G401.6 (cell line): ENCODE measurements around the gene SCNN1G.
"Not testable (repeated sequence)": the region's sequence is repeated elsewhere in the genome, so short reads cannot be mapped to it uniquely, and the experiment has no call there.

Source experiments
- FAIRE-seq: peaks from 2 replicates; lab custom pipeline; 2012; peaks lifted over from hg19 to GRCh38; lab: Jason Lieb, UNC

The SCNN1G gene, protein sequence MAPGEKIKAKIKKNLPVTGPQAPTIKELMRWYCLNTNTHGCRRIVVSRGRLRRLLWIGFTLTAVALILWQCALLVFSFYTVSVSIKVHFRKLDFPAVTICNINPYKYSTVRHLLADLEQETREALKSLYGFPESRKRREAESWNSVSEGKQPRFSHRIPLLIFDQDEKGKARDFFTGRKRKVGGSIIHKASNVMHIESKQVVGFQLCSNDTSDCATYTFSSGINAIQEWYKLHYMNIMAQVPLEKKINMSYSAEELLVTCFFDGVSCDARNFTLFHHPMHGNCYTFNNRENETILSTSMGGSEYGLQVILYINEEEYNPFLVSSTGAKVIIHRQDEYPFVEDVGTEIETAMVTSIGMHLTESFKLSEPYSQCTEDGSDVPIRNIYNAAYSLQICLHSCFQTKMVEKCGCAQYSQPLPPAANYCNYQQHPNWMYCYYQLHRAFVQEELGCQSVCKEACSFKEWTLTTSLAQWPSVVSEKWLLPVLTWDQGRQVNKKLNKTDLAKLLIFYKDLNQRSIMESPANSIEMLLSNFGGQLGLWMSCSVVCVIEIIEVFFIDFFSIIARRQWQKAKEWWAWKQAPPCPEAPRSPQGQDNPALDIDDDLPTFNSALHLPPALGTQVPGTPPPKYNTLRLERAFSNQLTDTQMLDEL

DNA sequence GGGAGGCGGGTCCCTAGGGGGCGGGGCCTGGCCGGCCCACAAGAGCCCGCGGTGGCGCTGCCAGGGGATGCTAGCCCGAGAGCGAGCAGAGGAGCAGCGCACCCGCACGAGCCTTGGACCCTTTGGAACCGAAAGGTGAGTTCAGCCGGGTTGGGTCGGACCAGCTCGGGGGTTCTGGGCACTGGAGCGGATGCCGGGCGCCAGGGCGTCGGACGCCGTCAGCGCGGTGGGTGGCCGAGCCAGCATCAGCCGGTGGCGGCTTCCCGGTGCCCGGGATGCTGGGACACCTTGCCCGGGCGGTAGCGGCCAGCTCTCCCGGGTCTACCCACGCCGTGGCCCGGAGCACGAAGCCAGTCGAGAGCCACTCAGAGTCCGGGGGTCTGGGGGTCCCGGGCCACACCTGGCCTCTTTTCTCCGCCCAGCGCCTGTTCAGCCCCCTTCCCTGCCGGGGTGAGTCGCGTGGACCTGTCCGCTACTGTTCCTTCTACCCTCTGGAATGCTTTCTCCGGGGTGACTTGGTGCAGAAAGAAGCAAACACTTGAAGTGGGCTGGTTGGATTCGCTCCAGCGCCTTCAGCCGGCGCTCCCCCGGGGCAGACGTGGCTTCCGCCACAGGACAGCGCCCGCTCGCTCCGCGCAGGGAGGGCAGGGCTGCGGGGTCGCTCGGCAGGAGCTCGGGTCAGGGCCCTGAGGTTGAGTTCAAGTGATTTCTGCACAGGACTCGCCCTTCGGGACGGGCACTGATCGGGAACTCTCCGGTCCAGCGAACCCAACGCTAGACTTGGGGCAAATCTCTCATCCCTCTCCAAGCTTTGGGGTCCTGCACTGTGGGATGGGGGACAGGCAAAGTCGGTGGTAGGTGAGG lies at the start of gene SCNN1G:
TSS of gene SCNN1G (plus strand) at position 67 of the 864 bp plus-strand sequence. CDS start 3,527 bp downstream, outside the sequence.
- no peak for FAIRE-seq

DNA sequence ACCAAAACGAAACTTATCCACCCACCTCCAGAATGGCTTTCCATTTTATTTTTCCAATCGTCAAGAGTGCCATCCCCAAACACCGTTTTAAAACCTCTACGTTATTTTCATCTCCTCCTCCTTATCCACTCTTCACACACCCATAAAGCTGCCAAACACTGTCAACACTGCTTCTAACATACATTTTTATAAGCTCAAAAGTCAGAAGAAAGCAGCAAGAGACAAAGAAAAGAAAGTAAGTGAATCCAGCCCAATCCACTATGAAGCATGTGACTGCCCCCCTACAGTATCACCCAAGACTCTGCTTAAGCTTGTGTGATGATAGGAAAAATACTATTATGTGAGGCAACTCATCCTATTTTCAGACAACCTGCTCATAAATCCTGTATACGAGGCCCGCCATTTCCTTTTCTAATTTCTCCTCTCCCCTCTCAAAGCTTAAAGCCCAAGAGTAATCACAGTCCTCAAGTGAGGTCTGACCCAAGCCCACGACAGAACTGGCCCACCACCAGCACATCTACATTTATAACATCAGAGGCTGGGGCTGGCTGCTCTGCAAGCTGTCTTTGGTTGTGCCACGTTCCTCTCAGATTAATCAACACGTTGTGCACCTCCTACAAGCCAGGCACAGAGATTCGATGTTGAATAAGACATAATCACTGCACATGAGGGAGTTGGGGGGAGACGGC lies 49.6 kb upstream of the SCNN1G start:
- no peak for FAIRE-seq

DNA sequence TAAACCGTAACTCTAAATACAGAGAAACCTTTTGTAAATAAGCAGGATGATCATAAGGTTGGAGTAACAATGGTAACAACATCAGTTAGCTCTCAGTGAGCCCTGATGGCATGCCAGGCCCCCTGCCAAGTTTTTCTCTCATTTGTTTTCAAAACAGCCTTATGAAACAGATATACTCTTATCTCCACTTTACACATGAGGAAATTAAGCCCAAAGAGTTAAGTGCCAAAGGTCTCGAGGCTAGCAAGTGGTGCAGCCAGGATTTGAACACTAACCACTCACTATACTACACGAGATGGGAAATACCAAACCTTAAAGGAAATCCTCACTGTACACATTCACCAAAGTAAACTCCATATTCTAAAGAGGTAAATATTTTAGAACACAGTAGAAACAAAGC lies 48.3 kb upstream of the SCNN1G start:
- no peak for FAIRE-seq

DNA sequence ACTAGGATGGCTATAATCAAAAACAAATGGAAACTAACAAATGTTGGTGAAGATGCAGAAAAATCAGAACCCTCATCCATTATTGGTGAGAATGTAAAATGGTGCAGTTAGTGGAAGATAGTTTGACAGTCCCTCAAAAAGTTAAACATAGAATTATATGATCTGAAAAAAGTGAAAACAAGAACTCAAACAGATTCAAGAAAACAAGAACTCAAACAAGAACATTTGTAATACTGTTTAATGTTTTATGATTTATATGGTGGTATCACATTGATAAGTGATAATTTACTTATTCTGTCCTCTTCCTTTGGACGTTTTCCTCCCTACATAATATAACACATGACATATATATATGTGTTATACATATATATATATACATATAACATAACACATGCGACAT lies 45.3 kb upstream of the SCNN1G start:
- no peak for FAIRE-seq

DNA sequence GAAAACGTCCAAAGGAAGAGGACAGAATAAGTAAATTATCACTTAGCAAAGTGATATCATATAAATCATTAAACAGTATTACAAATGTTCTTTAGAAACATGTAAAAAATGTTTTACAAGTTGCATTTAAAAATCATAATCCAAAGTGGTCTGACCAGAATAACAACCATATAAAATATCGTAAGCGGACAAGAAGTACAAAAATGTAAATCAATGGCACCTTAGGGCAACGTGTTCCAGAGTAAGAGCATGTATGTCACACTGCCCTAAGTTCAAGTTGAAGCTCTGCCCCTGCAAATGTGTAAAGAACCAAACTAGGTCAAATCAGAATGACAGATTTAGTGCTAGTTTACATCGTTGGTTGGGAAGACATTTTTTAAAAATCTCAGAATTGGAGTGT lies 44.7 kb upstream of the SCNN1G start:
- no peak for FAIRE-seq

DNA sequence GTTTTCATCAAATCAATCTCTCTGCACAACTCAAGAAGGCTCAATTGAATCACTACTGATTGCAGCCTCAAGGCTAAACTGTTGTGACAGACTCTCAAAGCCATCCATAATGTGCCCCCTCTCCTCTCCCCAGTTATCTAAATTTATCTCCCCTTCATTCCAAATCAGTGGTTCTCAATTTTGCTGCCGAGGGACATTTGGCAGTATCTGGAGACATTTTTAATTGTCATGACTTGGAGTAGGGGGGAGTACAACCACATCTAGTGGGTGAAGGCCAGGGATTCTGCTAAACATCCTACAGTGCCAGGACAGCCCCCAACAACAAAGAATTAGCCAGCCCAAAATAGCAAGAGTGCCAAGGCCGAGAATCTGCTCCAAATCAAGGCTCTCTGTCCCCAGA lies 42.4 kb upstream of the SCNN1G start:
- FAIRE-seq, result no peak

DNA sequence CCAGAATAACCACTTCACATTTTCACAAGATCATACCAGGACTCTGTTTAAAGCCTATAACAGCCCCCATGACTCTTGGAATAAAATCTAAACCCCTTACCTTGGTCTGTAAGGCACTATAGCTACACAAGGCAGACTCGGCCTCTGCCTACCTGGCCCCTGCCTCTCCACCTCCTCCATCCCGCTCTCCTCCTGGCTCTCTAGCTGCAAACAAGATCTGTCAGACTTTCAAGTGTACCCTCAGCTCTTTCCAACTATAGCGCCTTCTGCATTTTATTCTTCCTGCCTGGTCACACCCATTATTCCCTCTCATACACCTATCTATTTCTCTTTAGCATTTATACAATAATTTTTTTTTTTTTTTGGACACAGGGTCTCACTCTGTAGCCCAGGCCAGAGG lies 41.5 kb upstream of the SCNN1G start:
- FAIRE-seq, result no peak

DNA sequence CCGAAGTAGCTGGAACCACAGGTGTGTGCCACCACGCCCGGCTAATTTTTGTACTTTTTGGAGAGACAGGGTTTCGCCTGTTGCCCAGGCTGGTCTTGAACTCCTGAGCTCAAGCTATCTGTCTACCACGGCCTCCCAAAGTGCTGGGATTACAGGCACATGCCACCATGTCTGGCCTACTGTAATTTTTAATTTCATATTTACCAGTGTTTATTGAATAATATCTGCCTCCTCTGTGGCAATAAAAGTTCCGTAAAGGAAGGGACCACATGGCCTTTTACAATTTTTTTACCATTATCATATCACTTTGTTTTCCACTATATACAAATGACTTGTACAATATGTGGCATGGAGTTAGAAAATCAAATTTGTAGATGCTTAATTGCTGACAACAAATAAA lies 41.0 kb upstream of the SCNN1G start:
- FAIRE-seq, result no peak

DNA sequence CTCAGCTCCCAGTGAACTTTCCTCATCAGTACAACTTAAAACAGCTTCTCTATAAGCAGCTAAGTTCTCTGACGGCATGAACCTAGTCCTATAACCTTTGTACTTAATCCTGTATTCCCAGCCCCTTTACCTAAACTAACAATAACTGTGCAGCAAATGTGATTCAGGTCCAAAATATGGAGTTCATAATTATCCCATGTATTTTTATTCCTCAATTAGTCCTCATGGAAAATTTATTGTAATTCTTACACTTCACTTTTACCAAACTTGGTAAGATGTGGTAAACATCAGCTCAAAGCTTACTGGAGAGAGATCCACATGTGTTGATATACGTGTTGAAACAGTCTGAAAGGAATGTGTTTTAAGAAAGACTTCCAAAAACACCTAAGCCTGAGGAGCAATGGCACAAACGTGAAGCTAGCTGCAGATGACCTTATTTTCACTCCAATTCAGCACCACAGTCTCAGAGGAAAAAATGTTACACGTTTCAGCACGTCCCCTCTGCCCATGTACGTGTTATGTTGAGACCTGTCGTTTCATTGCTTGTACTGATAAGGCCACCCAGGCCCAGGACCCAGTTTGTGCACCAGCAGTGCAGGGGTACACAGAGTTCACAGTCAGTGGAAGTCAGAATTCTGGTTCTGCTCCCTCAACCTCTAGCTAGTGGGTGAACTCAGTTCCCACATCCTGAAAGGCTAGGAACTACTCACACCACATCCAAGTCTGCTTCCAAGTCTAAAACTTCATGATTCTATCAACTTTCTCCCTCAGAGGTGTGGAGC lies 40.4 kb upstream of the SCNN1G start:
- FAIRE-seq, result no peak

DNA sequence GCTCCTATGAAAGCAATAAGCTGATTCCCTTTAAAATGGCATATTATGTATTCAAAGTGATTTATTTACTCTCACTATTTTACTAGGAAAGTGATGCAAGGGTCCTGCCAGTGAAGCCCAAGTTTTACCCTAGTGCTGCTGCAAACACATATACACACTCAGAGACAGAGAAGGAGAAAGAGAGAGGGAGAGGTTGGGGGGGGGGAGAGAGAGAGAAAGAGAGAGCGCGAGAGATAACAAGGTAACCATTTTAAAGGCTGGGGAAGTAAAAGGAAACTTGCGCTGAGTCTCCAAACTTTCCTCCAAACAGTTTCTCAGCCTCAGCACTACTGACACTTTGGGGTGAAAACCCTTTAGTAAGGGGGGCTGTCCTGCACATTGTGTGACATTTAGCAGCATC lies 39.2 kb upstream of the SCNN1G start:
- no peak for FAIRE-seq

DNA sequence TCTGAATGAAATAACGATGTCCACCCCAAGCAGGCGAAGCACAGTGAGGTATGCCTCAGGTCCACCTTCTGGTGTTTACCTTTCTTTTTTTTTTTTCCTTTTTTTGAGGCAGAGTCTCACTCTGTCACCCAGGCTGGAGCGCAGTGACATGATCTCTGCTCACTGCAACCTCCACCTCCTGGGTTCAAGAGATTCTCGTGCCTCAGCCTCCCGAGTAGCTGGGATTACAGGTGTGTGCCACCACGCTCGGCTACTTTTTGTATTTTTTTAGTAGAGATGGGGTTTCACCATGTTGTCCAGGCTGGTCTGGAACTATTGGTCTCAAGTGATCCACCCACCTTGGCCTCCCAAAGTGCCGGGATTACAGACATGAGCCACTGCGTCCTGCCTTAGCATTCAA lies 38.2 kb upstream of the SCNN1G start:
- FAIRE-seq, result not testable (repeated sequence)

DNA sequence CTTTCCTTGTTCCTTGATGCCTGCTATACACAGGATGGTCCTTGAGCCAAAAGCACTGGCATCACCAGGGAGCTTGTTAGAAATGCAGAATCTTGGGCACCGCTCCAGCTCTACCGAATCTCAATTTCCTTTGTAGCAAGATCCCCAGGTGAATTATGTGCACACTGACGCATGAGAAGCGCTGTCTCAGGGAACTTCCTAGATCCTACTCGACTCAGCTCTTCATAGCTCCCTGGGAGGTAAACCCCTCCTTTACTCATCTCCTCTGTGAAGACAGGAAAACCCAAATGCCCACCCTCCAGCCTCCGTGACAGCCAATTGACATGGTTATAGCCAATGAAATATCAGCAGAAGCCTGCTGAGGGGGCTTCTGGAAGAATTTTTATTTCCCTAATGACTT lies 37.4 kb upstream of the SCNN1G start:
- FAIRE-seq, result no peak

DNA sequence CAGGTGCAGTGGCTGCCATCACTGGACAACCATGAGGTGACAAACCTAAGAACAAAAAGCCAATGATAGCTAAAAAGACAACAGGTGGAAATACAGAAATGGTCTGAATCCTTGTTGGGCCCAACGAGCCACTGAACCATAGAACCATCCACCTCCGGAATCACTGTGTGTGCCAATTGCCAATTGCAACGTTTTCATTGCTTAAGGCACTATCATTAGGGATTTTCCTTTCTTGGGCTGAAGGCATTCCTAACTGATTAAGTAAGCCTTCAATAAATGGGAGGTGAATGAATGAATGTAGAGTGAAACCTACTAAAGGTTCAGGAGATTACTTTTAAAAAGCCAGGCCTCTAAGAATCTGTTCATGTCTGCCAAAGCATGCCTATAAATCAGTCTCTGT lies 36.9 kb upstream of the SCNN1G start:
- no peak for FAIRE-seq

DNA sequence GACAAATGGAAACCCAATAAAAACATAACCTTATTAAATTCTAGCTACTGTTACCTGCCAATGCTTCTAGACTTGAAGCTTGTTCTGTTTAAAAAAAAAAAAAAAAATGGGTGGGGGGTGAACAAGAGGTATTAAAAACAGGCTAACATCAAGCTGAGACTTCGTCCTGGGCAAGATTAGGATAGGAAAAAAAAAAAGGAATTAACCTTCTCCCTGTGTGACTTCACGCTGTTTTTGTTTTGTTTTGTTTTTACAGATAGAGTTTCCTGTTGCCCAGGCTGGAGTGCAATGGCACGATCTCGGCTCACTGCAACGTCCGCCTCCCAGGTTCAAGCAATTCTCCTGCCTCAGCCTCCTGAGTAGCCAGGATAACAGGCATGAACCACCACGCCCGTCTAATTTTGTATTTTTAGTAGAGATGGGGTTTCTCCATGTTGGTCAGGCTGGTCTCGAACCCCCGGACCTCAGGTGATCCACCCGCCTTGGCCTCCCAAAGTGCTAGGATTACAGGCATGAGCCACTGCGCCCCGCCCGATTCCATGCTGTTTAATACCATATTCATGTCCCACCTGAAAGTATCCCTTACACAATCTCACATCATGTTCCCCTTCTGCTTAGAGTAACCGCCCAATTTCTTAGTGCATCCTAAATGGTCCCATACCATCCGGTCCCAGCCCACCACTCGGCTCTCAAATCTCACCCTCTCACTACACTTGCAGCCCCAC lies 35.5 kb upstream of the SCNN1G start:
- FAIRE-seq, result no peak

DNA sequence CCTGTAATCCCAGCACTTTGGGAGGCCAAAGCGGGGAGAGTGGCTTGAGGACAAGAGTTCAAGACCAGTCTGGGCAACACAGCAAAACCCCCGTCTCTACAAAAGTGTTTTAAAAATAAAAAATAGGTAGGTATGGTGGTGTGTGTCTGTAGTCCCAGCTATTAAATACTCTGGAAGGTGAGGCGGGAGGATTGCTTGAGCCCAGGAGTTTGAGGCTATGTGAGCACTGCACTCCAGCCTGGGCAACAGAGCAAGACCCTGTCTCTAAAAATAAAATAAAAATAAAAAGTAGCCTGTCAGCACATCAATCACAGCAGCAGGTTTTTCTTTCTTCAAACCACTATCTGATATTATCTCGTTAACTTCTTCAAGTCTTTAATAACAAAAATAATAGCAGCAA lies 34.9 kb upstream of the SCNN1G start:
- no peak for FAIRE-seq

DNA sequence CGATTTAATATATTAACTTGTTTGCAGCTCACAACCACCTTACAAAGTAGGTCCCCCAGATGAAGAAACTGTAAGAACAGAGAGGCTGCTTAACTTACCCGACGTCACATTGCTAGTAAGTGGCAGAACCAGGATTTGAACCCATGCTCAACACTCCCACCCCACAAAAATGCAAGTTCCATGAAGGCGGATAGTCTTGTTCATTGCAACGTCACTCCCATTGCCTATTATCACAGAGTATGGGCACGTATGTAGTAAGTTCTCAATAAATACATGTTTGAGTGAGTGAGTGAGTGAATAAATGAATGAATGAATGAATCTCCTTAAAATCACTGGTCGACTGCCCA lies 34.4 kb upstream of the SCNN1G start:
- FAIRE-seq, result no peak

DNA sequence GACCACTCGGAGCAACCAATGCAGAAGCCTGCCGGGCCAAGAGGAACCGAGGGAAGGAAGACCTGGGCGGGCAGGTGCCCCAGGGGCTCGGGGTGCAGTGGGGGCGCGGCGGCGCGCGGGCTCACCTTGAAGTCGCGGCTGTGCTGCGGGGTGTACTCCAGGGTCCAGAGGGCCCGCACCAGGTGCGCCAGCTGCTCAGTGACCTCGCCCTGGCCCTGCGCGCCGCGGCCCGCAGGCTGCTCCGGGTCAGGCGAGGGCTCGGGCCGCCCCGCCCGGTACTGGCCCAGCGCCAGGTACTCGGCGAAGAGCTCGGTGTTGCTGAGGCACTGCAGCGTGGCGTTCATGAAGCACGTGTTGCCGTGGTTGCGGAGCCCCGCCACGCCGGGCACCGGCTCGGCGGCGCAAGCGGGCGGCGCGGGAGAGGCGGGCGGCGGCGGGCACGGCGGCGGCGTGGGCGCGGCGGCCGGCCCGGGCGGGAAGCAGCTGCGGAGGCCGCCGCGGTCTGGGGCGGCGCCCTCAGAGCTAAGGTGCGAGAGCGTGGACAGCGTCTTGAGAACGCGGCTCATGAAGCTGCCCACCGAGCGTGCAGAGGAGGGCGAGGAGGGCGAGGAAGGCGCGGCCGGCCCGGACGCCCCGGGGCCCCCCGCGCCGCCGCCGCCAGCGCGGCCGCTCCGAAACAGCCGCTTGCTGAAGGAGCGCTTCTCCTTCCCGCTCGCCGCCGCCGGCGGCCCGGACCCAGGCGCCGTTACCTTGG lies 33.9 kb upstream of the SCNN1G start:
- no peak for FAIRE-seq

DNA sequence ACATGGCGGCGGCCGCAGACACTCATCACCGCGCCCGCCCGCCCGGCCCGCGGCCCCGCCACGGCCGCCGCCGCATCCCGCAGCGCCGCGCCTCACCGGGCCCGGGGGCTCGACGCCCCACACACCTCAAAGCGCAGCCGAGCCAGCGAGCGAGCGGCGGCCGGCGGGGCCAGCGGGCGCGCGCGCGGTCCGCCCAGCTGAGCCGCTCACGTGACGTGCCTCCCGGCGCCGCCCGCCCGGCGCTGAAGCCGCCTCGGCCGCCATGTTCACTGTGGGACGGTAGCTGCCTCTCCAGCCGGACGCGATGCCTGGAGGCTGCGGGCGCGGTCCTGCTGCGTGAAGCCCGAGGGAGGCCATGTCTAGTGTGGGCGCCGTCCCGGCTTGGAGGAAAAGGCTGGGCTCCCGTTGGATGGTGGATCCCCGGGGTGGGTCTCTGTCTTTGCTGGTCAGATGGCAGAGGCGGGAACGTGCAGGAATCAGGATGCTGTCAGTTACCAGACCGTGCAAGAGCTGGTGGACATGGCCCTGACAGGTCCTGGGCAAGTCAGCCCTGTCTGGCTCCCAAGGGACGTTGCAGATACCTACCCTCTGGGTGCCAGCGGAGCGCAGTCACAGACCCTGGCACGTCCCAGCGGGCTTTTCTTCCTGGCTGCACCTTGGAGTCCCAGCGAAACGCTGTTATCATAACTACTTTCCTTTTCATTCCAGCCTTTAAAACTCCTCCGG lies 33.1 kb upstream of the SCNN1G start, which contains the start of gene USP31:
TSS of gene USP31 (minus strand) at position 186 of the 726 bp plus-strand sequence. CDS start at position 4, 182 bp downstream.
- no peak for FAIRE-seq

DNA sequence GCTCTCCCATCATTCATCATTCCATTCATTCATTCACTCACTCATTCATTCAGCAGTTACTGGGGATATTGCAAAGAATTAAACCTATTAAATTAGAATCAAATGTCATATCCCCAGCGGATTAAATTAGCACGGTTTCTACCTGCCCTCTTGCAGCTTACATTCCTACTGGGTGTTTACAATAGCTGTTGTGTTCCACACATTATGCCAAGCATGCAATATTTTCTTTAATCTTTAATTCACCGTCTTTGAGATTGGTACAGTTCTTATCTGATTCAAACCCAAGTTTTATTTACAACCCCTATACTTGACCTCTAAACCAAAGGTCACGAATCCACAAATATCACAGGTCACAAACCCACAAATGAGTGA lies 32.6 kb upstream of the SCNN1G start:
- no peak for FAIRE-seq
